ENCODE data around the gene COL1A2.

DNA sequence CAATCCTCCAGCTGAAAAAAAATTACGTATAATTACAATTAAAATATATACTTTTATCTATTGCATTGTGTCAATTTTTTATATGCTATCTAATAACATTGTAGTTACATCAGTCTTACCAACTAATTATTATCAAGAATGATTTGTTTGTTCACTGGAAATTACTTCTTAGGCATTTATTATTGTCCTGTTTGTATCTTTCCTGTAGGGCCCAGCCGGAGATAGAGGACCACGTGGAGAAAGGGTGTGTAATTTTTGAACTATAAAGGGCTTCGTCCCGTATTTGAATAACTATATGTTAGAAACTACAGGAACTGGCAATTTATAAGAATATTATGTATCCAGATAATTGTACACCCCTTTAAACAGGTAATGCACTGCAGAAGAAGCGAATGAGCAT lies 4.1 kb downstream of the COL1A2 start:
- TF ChIP-seq POLR2A (IDR thresholded peaks at IDR 0.05) (no peak), CTCF (IDR thresholded peaks at IDR 0.05) (no peak), POLR2AphosphoS5 (IDR thresholded peaks at IDR 0.05) (no peak)
